GM12878 (cell line): ENCODE measurements around the gene ANKHD1. TPM values are rescaled to one million over a fixed set of nuclear protein-coding genes. Genes with fewer than 3 reads are reported as not detected.

Experiments
- ATAC-seq: fragments of 200-7000 bp; cut with Tn5 transposase; 3 replicates; pipeline ENCODE4 v1.9.1; 2020; ENCODE audit warnings: mild to moderate bottlenecking, moderate library complexity
- BruUV-seq: library from RNA; stranded (reverse); fragments of 400-500 nt; replicated peaks from 2 replicates; lab custom pipeline; 2021; lab: Mats Ljungman, UMichigan
- CTCF ChIA-PET: fragments of 300-600 bp; sonication (Branson Sonifier 250); formaldehyde crosslinking; extraction: SDS; loops from one replicate; lab custom pipeline; 2021; ENCODE audit warnings: inconsistent platforms; lab: Yijun Ruan, JAX
- POLR2A ChIA-PET: fragments of 350-600 bp; formaldehyde crosslinking; extraction: SDS; loops from one replicate; lab custom pipeline; 2021; ENCODE audit warnings: inconsistent platforms; lab: Charles Lee
- RAD21 ChIA-PET: fragments of 300-600 bp; sonication (Branson Sonifier 250); formaldehyde crosslinking; loops from one replicate; lab custom pipeline; 2023; ENCODE audit warnings: antibody characterized with exemption; ENCODE audit not compliant: unreplicated experiment; lab: Charles Lee
- SMC1A ChIA-PET: fragments of 300-600 bp; sonication (Branson Sonifier 250); formaldehyde crosslinking; loops from one replicate; lab custom pipeline; 2023; ENCODE audit not compliant: unreplicated experiment, uncharacterized antibody; lab: Charles Lee
- DNase-seq: peaks from one replicate; pipeline ENCODE4 v3.0.0-alpha.2; 2011; ENCODE audit warnings: low read depth, low spot score
- FAIRE-seq: peaks from 3 replicates; lab custom pipeline; 2011; peaks lifted over from hg19 to GRCh38; lab: Jason Lieb, UNC
- H2AFZ ChIP-seq: 2 replicates; pipeline ENCODE4 v1.6.0; 2011; ENCODE audit warnings: low read depth, low read length, control low read depth; ENCODE audit not compliant: control insufficient read depth
- H3K27ac ChIP-seq: 2 replicates; pipeline ENCODE4 v1.5.1; 2011; ENCODE audit warnings: control low read depth; ENCODE audit not compliant: control insufficient read depth, insufficient read depth
- H3K27me3 ChIP-seq, 2 experiments: replicated peaks in 1 of 2; 2 replicates each; pipeline versions ENCODE4 v1.6.0 to v1.6.1; 2011; ENCODE audit warnings: low read length in 1 of 2; ENCODE audit not compliant: control insufficient read depth in 2 of 2, insufficient read depth in 2 of 2
- H3K36me3 ChIP-seq, 2 experiments: 2 replicates each; pipeline ENCODE4 v1.5.1; 2011; ENCODE audit warnings: low read length in 1 of 2; ENCODE audit not compliant: control insufficient read depth in 2 of 2, insufficient read depth in 2 of 2
- H3K4me1 ChIP-seq: 2 replicates; pipeline ENCODE4 v1.6.1; 2011; ENCODE audit warnings: mild to moderate bottlenecking, low read length, moderate library complexity, mixed read lengths; ENCODE audit not compliant: control insufficient read depth, insufficient read depth
- H3K4me2 ChIP-seq: 2 replicates; pipeline ENCODE4 v1.6.0; 2011; ENCODE audit warnings: control low read depth; ENCODE audit not compliant: control insufficient read depth, insufficient read depth
- H3K4me3 ChIP-seq: fragments of 200-600 bp; sonication (generic); 2 replicates; pipeline ENCODE4 v1.5.1; 2016
- H3K79me2 ChIP-seq: 2 replicates; pipeline ENCODE4 v1.6.0; 2011; ENCODE audit warnings: low read length; ENCODE audit not compliant: control insufficient read depth, insufficient read depth
- H3K9ac ChIP-seq: 2 replicates; pipeline ENCODE4 v1.8.0; 2011; ENCODE audit warnings: low read length, control low read depth, mixed read lengths; ENCODE audit not compliant: control insufficient read depth, insufficient read depth
- H3K9me3 ChIP-seq: replicated peaks from 3 replicates; pipeline ENCODE4 v1.5.1; 2011; ENCODE audit warnings: mild to moderate bottlenecking, low read length; ENCODE audit not compliant: control insufficient read depth, insufficient read depth
- H4K20me1 ChIP-seq: 2 replicates; pipeline ENCODE4 v1.6.0; 2011; ENCODE audit not compliant: control insufficient read depth, insufficient read depth
- CREB1 ChIP-seq: IDR thresholded peaks from 2 replicates; pipeline ENCODE4 v1.6.1; 2012; ENCODE audit warnings: low read depth, mild to moderate bottlenecking, inconsistent platforms
- CREM ChIP-seq: IDR thresholded peaks from 2 replicates; pipeline ENCODE4 v1.6.1; 2014; ENCODE audit warnings: antibody characterized with exemption, low read depth
- EGR1 ChIP-seq, 2 experiments: IDR thresholded peaks; 1 replicate in 1 of 2; 2 replicates in 1 of 2; pipeline ENCODE4 v1.6.1; 2011 to 2012; ENCODE audit warnings: low read depth in 2 of 2, low read length in 2 of 2, borderline replicate concordance in 1 of 2, mild to moderate bottlenecking in 1 of 2, moderate library complexity in 1 of 2
- EP300 ChIP-seq, 2 experiments: fragments of 150-350 bp in 1 of 2; IDR thresholded peaks; 2 replicates each; pipeline ENCODE4 v1.6.1; 2011 to 2012; ENCODE audit warnings: low read depth in 2 of 2, low read length in 2 of 2, borderline replicate concordance in 1 of 2, improper control_type of control experiment in 1 of 2, inconsistent platforms in 1 of 2; ENCODE audit not compliant: control insufficient read depth in 1 of 2
- FOXK2 ChIP-seq: fragments of 450-650 bp; IDR thresholded peaks from 2 replicates; pipeline ENCODE4 v1.6.1; 2017; ENCODE audit warnings: mild to moderate bottlenecking, moderate library complexity
- NBN ChIP-seq: fragments of 450-650 bp; IDR thresholded peaks from 2 replicates; pipeline ENCODE4 v1.6.1; 2016
- NKRF ChIP-seq: fragments of 450-650 bp; conservative IDR thresholded peaks from 2 replicates; pipeline ENCODE4 v1.6.1; 2017; ENCODE audit warnings: mild to moderate bottlenecking, moderate library complexity
- PRDM15 ChIP-seq: fragments of 450-650 bp; formaldehyde crosslinking; IDR thresholded peaks from 2 replicates; pipeline ENCODE4 v1.4.0; 2020; ENCODE audit warnings: mild to moderate bottlenecking, moderate library complexity
- RAD21 ChIP-seq: IDR thresholded peaks from 2 replicates; pipeline ENCODE4 v1.6.1; 2011; ENCODE audit warnings: mild to moderate bottlenecking, low read depth, low read length, moderate library complexity; ENCODE audit not compliant: insufficient read depth
- SMC3 ChIP-seq: IDR thresholded peaks from 2 replicates; pipeline ENCODE4 v1.6.1; 2011; ENCODE audit warnings: low read length, improper control_type of control experiment, borderline replicate concordance
- SRF ChIP-seq, 2 experiments: IDR thresholded peaks; 2 replicates each; pipeline ENCODE4 v1.6.1; 2011; ENCODE audit warnings: low read depth in 2 of 2, low read length in 2 of 2, mild to moderate bottlenecking in 1 of 2, moderate library complexity in 1 of 2
- TCF3 ChIP-seq: IDR thresholded peaks from 2 replicates; pipeline ENCODE4 v1.6.1; 2012; ENCODE audit warnings: low read depth, mild to moderate bottlenecking, low read length, borderline replicate concordance; ENCODE audit not compliant: insufficient read depth
- ZNF384 ChIP-seq: IDR thresholded peaks from 2 replicates; pipeline ENCODE4 v1.6.1; 2012; ENCODE audit warnings: low read depth, mild to moderate bottlenecking, low read length, improper control_type of control experiment, borderline replicate concordance
- ZNF622 ChIP-seq: fragments of 450-650 bp; IDR thresholded peaks from 2 replicates; pipeline ENCODE4 v1.6.1; 2017; ENCODE audit warnings: mild to moderate bottlenecking, inconsistent platforms
- WGBS: methylation state at CpG from one replicate; pipeline ENCODE4 v1.1.6; 2016; ENCODE audit warnings: low lambda C conversion rate; ENCODE audit not compliant: insufficient replicate concordance, insufficient coverage; ENCODE audit errors: missing lambda C conversion rate; 5-methylcytosine and 5-hydroxymethylcytosine counted together
- in situ Hi-C: fragments of 300-500 bp; cut with MboI; formaldehyde crosslinking; loops from 9 replicates; pipeline ENCODE4 v1.14.3; 2018; ENCODE audit warnings: mixed read lengths
- intact Hi-C: fragments of 100-400 bp; cut with micrococcal nuclease; formaldehyde crosslinking; loops from one replicate; pipeline ENCODE4 v1.14.2; 2022; ENCODE audit not compliant: unreplicated experiment
- polyA plus RNA-seq, 11 experiments: library from polyadenylated mRNA; depleted of rRNA in 4 of 11; unstranded in 6 of 11; stranded (reverse) in 5 of 11; fragments of >200 nt; fragmentation: Nextera tagmentation in 4 of 11; fragmentation: Illumina TruSeq in 1 of 11; extraction: Ambion mirVana in 4 of 11; extraction: Trizol in 1 of 11; gene quantifications; 1 replicate in 1 of 11; 2 replicates in 10 of 11; pipeline versions ENCODE4 v1.2.1 to v1.2.3, GENCODE V29; 2011 to 2016; ENCODE audit warnings: inconsistent platforms in 2 of 11, missing spikeins in 2 of 11, low read depth in 1 of 11
- total RNA-seq, 4 experiments: library from RNA; depleted of rRNA in 3 of 4; stranded (reverse); fragments of >200 nt in 3 of 4; fragmentation: Illumina TruSeq in 1 of 4; extraction: Trizol in 1 of 4; gene quantifications; 2 replicates each; pipeline versions ENCODE4 v1.2.1 to v1.2.3, GENCODE V29; 2013 to 2021
- TF ChIP-seq, protein P1 (sequence below): fragments of 450-650 bp; IDR thresholded peaks from 2 replicates; pipeline ENCODE4 v1.6.1; 2017; ENCODE audit warnings: mild to moderate bottlenecking, moderate library complexity

The ANKHD1 gene
- total and polyA plus RNA-seq, 10 of the 15 experiments (the other 5 are each of a cell fraction or from before 2014, with no cell fraction given), result 31.6 to 96.8 (median 74.3) TPM

- no peak overlapping the region for H3K9ac ChIP-seq
- no peaks in the 10 kb centered on the region for H3K27me3 ChIP-seq
- CTCF ChIA-PET, result no interaction called here
- H3K4me3 ChIP-seq, result no peak overlapping the region
- peaks cover 58% of the 10 kb centered on the region for H3K79me2 ChIP-seq
- no peaks in the 10 kb centered on the region; the same call in 1 of the 2 replicates for H4K20me1 ChIP-seq
- in situ Hi-C loops (loop anchor here (25.0 kb wide), 1 partner anchor 1199 kb away; the partner anchor contains the start of gene DIAPH1), intact Hi-C loops (no loop called here)
- peaks cover 0 to 3% of the 10 kb centered on the region in 2 experiments; a peak in 2 of 4 replicates for H3K36me3 ChIP-seq
- H3K9me3 ChIP-seq, result no peaks in the 10 kb centered on the region; the same call in 2 of the 3 replicates
- RAD21 ChIA-PET, result no interaction called here
- no TSS peak for BruUV-seq
- no peak for DNase-seq
- SMC1A ChIA-PET, result no interaction called here
- POLR2A ChIA-PET, result no interaction called here
- no peak overlapping the region for H3K4me2 ChIP-seq
- no peak for ATAC-seq
- H3K27ac ChIP-seq, result no peak overlapping the region
- WGBS, result 94% methylated on average over 1 of the region's 1 CpG
- no peak overlapping the region for H2AFZ ChIP-seq
- H3K4me1 ChIP-seq, result no peaks in the 10 kb centered on the region
- peak; percentile 7 for FAIRE-seq
- no peak for TF ChIP-seq NBN
- TF ChIP-seq TCF3, result no peak
- no peak for TF ChIP-seq FOXK2
- no peak for TF ChIP-seq CREB1
- no peak for TF ChIP-seq CREM
- TF ChIP-seq EGR1 (IDR thresholded peaks at IDR 0.05; ENCODE audit: borderline replicate concordance in 1 of 2, low read depth in 2 of 2, low read length in 2 of 2), result no peak
- no peak for TF ChIP-seq RAD21
- no peak for TF ChIP-seq NKRF
- TF ChIP-seq SMC3, result no peak
- no peak for TF ChIP-seq SRF (IDR thresholded peaks at IDR 0.05; ENCODE audit: low read depth in 2 of 2, low read length in 2 of 2)
- no peak for TF ChIP-seq ZNF622
- TF ChIP-seq PRDM15 (CRISPR knock-in tag), result no peak
- TF ChIP-seq ZNF384, result no peak
- TF ChIP-seq, protein P1, sequence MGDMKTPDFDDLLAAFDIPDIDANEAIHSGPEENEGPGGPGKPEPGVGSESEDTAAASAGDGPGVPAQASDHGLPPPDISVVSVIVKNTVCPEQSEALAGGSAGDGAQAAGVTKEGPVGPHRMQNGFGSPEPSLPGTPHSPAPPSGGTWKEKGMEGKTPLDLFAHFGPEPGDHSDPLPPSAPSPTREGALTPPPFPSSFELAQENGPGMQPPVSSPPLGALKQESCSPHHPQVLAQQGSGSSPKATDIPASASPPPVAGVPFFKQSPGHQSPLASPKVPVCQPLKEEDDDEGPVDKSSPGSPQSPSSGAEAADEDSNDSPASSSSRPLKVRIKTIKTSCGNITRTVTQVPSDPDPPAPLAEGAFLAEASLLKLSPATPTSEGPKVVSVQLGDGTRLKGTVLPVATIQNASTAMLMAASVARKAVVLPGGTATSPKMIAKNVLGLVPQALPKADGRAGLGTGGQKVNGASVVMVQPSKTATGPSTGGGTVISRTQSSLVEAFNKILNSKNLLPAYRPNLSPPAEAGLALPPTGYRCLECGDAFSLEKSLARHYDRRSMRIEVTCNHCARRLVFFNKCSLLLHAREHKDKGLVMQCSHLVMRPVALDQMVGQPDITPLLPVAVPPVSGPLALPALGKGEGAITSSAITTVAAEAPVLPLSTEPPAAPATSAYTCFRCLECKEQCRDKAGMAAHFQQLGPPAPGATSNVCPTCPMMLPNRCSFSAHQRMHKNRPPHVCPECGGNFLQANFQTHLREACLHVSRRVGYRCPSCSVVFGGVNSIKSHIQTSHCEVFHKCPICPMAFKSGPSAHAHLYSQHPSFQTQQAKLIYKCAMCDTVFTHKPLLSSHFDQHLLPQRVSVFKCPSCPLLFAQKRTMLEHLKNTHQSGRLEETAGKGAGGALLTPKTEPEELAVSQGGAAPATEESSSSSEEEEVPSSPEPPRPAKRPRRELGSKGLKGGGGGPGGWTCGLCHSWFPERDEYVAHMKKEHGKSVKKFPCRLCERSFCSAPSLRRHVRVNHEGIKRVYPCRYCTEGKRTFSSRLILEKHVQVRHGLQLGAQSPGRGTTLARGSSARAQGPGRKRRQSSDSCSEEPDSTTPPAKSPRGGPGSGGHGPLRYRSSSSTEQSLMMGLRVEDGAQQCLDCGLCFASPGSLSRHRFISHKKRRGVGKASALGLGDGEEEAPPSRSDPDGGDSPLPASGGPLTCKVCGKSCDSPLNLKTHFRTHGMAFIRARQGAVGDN, result no peak
- no peak for TF ChIP-seq EP300 (IDR thresholded peaks at IDR 0.05; ENCODE audit: borderline replicate concordance in 1 of 2, control insufficient read depth in 1 of 2, low read depth in 2 of 2, low read length in 2 of 2)
Measured at GRCh38 chr5:140413230-140413629, 11.6 kb downstream of the ANKHD1 start.
